Thyroid gland (tissue), 4 donors: ENCODE results near the gene RALGAPB. TPM values are rescaled to one million over a fixed set of nuclear protein-coding genes. Genes with fewer than 3 reads are reported as not detected.
"Not testable (repeated sequence)": the region's sequence is repeated elsewhere in the genome, so short reads cannot be mapped to it uniquely, and the experiment has no call there.

Experiments
- DNase-seq, 2 donors: peaks; one replicate each; pipeline ENCODE4 v3.0.0-alpha.2; 2019
- H3K27ac ChIP-seq, 3 donors: fragments of 200-600 bp; sonication (generic); 1 replicate in 2 of 3; 2 replicates in 1 of 3; pipeline ENCODE4 v1.5.1; 2016 to 2019; ENCODE audit warnings: mild to moderate bottlenecking in 1 of 3, moderate library complexity in 1 of 3
- H3K27me3 ChIP-seq: fragments of 200-600 bp; sonication (generic); one replicate; pipeline ENCODE4 v1.5.1; 2019
- H3K36me3 ChIP-seq, 2 donors: fragments of 200-600 bp; sonication (generic); one replicate each; pipeline ENCODE4 v1.5.1; 2016 to 2019
- H3K4me1 ChIP-seq, 2 donors: fragments of 200-600 bp; sonication (generic); one replicate each; pipeline ENCODE4 v1.5.1; 2017 to 2019
- H3K4me3 ChIP-seq, 3 donors: fragments of 200-600 bp; sonication (generic); replicated peaks in 1 of 3; 1 replicate in 2 of 3; 2 replicates in 1 of 3; pipeline ENCODE4 v1.5.1; 2016; ENCODE audit warnings: mild to moderate bottlenecking in 1 of 3
- H3K9me3 ChIP-seq: fragments of 200-600 bp; sonication (generic); one replicate; pipeline ENCODE4 v1.5.1; 2017
- CTCF ChIP-seq, 6 experiments: fragments of 200-600 bp in 3 of 6; fragments of 450-650 bp in 3 of 6; sonication (generic) in 3 of 6; IDR thresholded peaks; one replicate each; pipeline ENCODE4 v1.5.1; 2016 to 2019; ENCODE audit warnings: antibody characterized with exemption in 6 of 6, mild to moderate bottlenecking in 2 of 6, inconsistent platforms in 1 of 6, moderate library complexity in 1 of 6
- POLR2A ChIP-seq, 2 donors: fragments of 450-650 bp; IDR thresholded peaks; one replicate each; pipeline ENCODE4 v1.6.1; 2017; ENCODE audit warnings: antibody characterized with exemption in 2 of 2, mild to moderate bottlenecking in 2 of 2, moderate library complexity in 1 of 2
- WGBS, 2 donors: methylation state at CpG; one replicate each; pipeline ENCODE4 v1.1.5; 2017; 5-methylcytosine and 5-hydroxymethylcytosine counted together
- intact Hi-C: fragments of 100-400 bp; cut with DNase I; formaldehyde crosslinking; loops from one replicate; pipeline ENCODE4 v1.15.1; 2023
- total RNA-seq, 4 donors: library from RNA; depleted of rRNA; stranded (reverse); fragments of >200 nt; gene quantifications; one replicate each; pipeline ENCODE4 v1.2.3, GENCODE V29; 2016

The RALGAPB gene
- total RNA-seq, 4 donors from 2014 or later = 53.6 to 79.8 (median 62.1) TPM

DNA sequence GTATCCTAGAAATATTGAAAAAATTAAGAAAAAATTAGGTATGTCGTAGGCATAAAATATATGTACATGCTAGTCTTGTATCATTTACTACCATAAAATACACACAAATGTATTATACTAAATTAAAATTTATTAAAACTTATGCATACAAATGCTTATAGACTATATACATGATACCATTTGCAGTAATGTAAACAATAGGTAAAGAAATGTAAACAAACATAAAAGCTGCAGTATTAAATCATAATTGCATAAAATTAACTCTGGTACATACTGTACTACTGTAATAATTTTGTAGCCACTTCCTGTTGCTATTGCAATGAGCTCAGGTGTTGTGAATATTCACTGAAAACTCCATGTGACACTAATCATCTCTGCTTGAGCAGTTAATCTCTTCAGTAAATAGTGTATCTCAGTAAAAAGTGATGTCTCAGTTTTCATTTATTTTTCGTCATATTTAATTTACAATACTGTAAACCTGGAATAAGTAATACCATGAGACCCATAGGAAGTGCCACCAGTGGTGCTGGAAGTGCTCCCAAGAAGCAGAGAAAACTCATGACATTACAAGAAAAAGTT, 29.3 kb downstream of the RALGAPB start:
- Histone ChIP-seq H3K4me1 (no peaks in the 10 kb centered on the region), H3K27me3 (no peaks in the 10 kb centered on the region), H3K4me3 (no peak overlapping the region), H3K9me3 (no peaks in the 10 kb centered on the region), H3K27ac (no peak overlapping the region), H3K36me3 (peaks cover 0 to 20% of the 10 kb centered on the region in 2 donors)
- no peak for DNase-seq
- intact Hi-C loops = no loop called here
- TF ChIP-seq POLR2A (IDR thresholded peaks at IDR 0.05) = no peak
- TF ChIP-seq CTCF (IDR thresholded peaks at IDR 0.05) = no peak
- WGBS, 2 donors = 96 to 99% methylated on average over 2 of the region's 2 CpGs

DNA sequence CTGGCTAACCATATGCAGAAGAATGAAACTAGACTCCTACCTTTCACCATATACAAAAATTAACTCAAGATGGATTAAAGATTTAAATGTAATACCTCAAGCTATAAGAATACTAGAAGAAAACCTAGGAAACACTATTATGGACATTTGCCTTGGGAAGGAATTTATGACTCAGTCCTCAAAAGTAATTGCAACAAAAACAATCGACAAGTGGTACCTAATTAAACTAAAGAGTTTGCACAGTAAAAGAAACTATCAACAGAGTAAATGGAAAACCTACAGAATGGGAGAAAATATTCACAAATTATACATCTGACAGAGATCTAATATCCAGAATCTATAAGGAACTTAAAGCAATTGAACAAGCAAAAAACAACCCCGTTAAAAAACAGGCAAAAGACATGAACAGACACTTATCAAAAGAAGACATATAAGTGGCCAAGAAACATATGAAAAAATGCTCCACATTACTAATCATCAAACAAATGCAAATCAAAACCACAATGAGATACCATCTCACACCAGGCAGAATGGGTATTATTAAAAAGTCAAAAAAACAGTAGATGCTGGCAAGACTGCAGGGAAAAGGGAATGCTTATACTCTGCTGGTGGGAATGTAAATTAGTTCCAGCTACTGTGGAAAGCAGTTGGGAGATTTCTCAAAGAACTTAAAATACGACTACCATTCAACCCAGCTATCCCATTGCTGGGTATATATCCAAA, 31.9 kb downstream of the RALGAPB start:
- Histone ChIP-seq H3K36me3 (peaks cover 10 to 13% of the 10 kb centered on the region in 2 donors), H3K27ac (no peak overlapping the region), H3K4me3 (no peak overlapping the region), H3K9me3 (no peaks in the 10 kb centered on the region), H3K27me3 (no peaks in the 10 kb centered on the region), H3K4me1 (no peaks in the 10 kb centered on the region)
- intact Hi-C loops = no loop called here
- TF ChIP-seq CTCF (IDR thresholded peaks at IDR 0.05) = no peak
- no peak for TF ChIP-seq POLR2A (IDR thresholded peaks at IDR 0.05)
- no peak for DNase-seq
- WGBS, 2 donors = 95 to 99% methylated on average over 3 of the region's 3 CpGs

- peaks cover 12 to 18% of the 10 kb centered on the region in 2 donors for H3K36me3 ChIP-seq
- no peaks in the 10 kb centered on the region for H3K9me3 ChIP-seq
- H3K4me1 ChIP-seq = no peaks in the 10 kb centered on the region
- TF ChIP-seq CTCF (IDR thresholded peaks at IDR 0.05) = no peak
- no peak for TF ChIP-seq POLR2A (IDR thresholded peaks at IDR 0.05)
- intact Hi-C loops = no loop called here
- no peaks in the 10 kb centered on the region for H3K27me3 ChIP-seq
- no peak overlapping the region for H3K4me3 ChIP-seq
- no peak for DNase-seq
- no peak overlapping the region for H3K27ac ChIP-seq
- 94 to 98% methylated on average over 4 of the region's 4 CpGs for WGBS, 2 donors
These were observed 32.4 kb downstream of the RALGAPB start for GRCh38 chr20:38505091-38505455.

DNA sequence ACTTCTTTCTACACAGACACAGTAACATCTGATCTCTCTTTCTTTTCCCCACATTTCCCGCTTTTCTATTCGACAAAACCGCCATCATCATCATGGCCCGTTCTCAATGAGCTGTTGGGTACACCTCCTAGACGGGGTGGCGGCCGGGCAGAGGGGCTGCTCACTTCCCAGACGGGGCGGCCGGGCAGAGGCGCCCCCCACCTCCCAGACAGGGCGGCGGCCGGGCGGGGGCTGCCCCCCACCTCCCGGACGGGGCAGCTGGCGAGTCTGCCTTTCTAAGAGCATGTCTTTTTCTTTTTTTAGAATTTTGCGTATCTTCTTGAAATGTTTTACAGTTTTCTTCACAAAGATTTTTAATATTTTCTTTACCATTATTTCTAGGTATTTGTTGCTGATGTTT, 39.1 kb downstream of the RALGAPB start:
- peaks cover 16 to 19% of the 10 kb centered on the region in 2 donors for H3K36me3 ChIP-seq
- DNase-seq, H3K9me3 ChIP-seq, H3K27me3 ChIP-seq, intact Hi-C loops, H3K4me3 ChIP-seq, H3K4me1 ChIP-seq, H3K27ac ChIP-seq: not testable (repeated sequence)
- 95 to 98% methylated on average over 19 of the region's 19 CpGs for WGBS, 2 donors

- no peak for DNase-seq
- H3K4me1 ChIP-seq = no peaks in the 10 kb centered on the region
- no peak overlapping the region for H3K27ac ChIP-seq
- intact Hi-C loops = no loop called here
- TF ChIP-seq CTCF (IDR thresholded peaks at IDR 0.05) (no peak), POLR2A (IDR thresholded peaks at IDR 0.05) (no peak)
- peaks cover 14 to 28% of the 10 kb centered on the region in 2 donors for H3K36me3 ChIP-seq
- H3K27me3 ChIP-seq = no peaks in the 10 kb centered on the region
- no peak overlapping the region for H3K4me3 ChIP-seq
- no peaks in the 10 kb centered on the region for H3K9me3 ChIP-seq
- WGBS, 2 donors = 87 to 88% methylated on average over 4 of the region's 4 CpGs
These were observed 41.5 kb downstream of the RALGAPB start for GRCh38 chr20:38514185-38514584.
